SK-N-SH treated with all-trans-retinoic acid at 6 μM for 48 hours (cell line): ENCODE results near the gene CNOT8.
A peak's percentile ranks its signal among the peaks of the same experiment; 100 is the strongest.

Experiments used
- ATAC-seq: fragments of 200-7000 bp; cut with Tn5 transposase; 3 replicates; pipeline ENCODE4 v1.9.1; 2020; ENCODE audit warnings: mild to moderate bottlenecking, moderate library complexity
- ARNTL ChIP-seq: fragments of 450-650 bp; formaldehyde crosslinking; IDR thresholded peaks from 2 replicates; pipeline ENCODE4 v1.5.0; 2020; ENCODE audit warnings: low read depth, mild to moderate bottlenecking, moderate library complexity, borderline replicate concordance
- BACH2 ChIP-seq: fragments of 250-450 bp; sonication (Bioruptor Pico); IDR thresholded peaks from 2 replicates; pipeline ENCODE4 v1.9.0; 2021; ENCODE audit warnings: mild to moderate bottlenecking, borderline replicate concordance
- CSDC2 ChIP-seq: fragments of 250-450 bp; sonication (Bioruptor Pico); IDR thresholded peaks from 2 replicates; pipeline ENCODE4 v1.5.0; 2020; ENCODE audit warnings: mild to moderate bottlenecking, moderate library complexity
- ISL1 ChIP-seq: fragments of 250-450 bp; sonication (Bioruptor Pico); IDR thresholded peaks from 2 replicates; pipeline ENCODE4 v2.1.2; 2022; ENCODE audit warnings: mild to moderate bottlenecking, moderate library complexity
- OSR1 ChIP-seq: fragments of 250-450 bp; sonication (Bioruptor Pico); IDR thresholded peaks from 2 replicates; pipeline ENCODE4 v1.8.0; 2022; ENCODE audit warnings: moderate library complexity, mild to moderate bottlenecking, inconsistent platforms
- TCF4 ChIP-seq: fragments of 250-450 bp; sonication (Bioruptor Pico); IDR thresholded peaks from 2 replicates; pipeline ENCODE4 v1.8.0; 2021; ENCODE audit warnings: mild to moderate bottlenecking, moderate library complexity, borderline replicate concordance
- TOX ChIP-seq: fragments of 250-450 bp; sonication (Bioruptor Pico); IDR thresholded peaks from 2 replicates; pipeline ENCODE4 v1.8.0; 2021; ENCODE audit warnings: mild to moderate bottlenecking, moderate library complexity, borderline replicate concordance
- ZFP3 ChIP-seq: fragments of 250-450 bp; sonication (Bioruptor Pico); IDR thresholded peaks from 2 replicates; pipeline ENCODE4 v1.5.0; 2020; ENCODE audit warnings: mild to moderate bottlenecking, moderate library complexity
- ZNF565 ChIP-seq: fragments of 450-650 bp; formaldehyde crosslinking; conservative IDR thresholded peaks from 2 replicates; pipeline ENCODE4 v1.5.0; 2020; ENCODE audit warnings: low read depth, mild to moderate bottlenecking, moderate library complexity
- ZNF8 ChIP-seq: fragments of 450-650 bp; formaldehyde crosslinking; IDR thresholded peaks from 2 replicates; pipeline ENCODE4 v1.5.0; 2020; ENCODE audit warnings: mild to moderate bottlenecking, moderate library complexity
- TF ChIP-seq, protein P1 (sequence below): fragments of 250-450 bp; sonication (Bioruptor Pico); IDR thresholded peaks from 2 replicates; pipeline ENCODE4 v1.5.0; 2020; ENCODE audit warnings: mild to moderate bottlenecking, moderate library complexity
- TF ChIP-seq, protein P2 (sequence below): fragments of 250-450 bp; sonication (Bioruptor Pico); IDR thresholded peaks from 2 replicates; pipeline ENCODE4 v1.5.1; 2020; ENCODE audit warnings: low read depth, mild to moderate bottlenecking, moderate library complexity
- TF ChIP-seq, protein P3 (sequence below): fragments of 250-450 bp; sonication (Bioruptor Pico); IDR thresholded peaks from 2 replicates; pipeline ENCODE4 v1.8.0; 2020; ENCODE audit warnings: mild to moderate bottlenecking, moderate library complexity, borderline replicate concordance
- TF ChIP-seq, protein P4 (sequence below): fragments of 250-450 bp; sonication (Bioruptor Pico); IDR thresholded peaks from 2 replicates; pipeline ENCODE4 v1.8.0; 2021; ENCODE audit warnings: low read depth, mild to moderate bottlenecking, moderate library complexity, borderline replicate concordance

CNOT8 gene

DNA sequence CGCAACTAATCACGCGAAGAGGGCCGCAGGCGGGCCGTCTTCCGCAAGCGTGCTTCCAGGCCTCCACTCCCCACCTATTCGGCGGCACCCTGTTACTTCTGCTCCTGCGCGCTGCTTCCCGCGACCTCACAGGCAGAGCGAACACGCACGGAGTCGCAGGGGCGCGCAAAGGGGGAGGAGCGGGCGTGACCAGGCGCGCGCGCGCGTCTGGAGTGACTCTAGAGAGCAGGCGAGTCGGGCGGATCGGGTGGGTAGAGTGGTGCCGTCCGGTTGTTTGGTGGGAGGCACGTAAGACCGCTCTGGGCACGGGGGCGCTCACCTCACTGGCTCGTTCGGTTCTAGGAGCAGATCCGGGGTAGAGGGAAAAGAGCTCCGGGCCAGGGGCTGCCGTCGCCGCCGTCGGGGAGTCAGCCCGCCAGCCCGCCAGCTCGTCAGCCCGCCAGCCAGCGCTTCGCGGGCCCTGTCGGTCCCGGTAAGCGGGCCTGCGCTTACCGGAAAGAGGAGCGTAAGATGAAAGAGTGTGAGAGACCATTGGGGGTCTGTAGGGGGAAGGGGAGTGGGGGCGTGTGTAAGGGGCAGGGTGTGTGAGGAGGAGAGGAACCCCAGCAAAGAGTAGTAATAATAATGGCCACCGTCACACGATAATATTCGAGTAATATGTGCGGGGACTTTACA lies at the start of gene CNOT8:
Gene CNOT8 (plus strand): TSS at position 331 of the 675 bp plus-strand sequence. CDS start 4,652 bp downstream, outside the sequence.
- TF ChIP-seq, protein P1, sequence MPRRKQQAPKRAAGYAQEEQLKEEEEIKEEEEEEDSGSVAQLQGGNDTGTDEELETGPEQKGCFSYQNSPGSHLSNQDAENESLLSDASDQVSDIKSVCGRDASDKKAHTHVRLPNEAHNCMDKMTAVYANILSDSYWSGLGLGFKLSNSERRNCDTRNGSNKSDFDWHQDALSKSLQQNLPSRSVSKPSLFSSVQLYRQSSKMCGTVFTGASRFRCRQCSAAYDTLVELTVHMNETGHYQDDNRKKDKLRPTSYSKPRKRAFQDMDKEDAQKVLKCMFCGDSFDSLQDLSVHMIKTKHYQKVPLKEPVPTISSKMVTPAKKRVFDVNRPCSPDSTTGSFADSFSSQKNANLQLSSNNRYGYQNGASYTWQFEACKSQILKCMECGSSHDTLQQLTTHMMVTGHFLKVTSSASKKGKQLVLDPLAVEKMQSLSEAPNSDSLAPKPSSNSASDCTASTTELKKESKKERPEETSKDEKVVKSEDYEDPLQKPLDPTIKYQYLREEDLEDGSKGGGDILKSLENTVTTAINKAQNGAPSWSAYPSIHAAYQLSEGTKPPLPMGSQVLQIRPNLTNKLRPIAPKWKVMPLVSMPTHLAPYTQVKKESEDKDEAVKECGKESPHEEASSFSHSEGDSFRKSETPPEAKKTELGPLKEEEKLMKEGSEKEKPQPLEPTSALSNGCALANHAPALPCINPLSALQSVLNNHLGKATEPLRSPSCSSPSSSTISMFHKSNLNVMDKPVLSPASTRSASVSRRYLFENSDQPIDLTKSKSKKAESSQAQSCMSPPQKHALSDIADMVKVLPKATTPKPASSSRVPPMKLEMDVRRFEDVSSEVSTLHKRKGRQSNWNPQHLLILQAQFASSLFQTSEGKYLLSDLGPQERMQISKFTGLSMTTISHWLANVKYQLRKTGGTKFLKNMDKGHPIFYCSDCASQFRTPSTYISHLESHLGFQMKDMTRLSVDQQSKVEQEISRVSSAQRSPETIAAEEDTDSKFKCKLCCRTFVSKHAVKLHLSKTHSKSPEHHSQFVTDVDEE (CRISPR knock-in tag) = 0 out of 2 replicates have a peak, but pooled peaks have one; percentile 45
- no peak for TF ChIP-seq OSR1
- no peak for TF ChIP-seq ZFP3 (CRISPR knock-in tag)
- TF ChIP-seq CSDC2 = no peak
- ATAC-seq = peak; percentile 88

DNA sequence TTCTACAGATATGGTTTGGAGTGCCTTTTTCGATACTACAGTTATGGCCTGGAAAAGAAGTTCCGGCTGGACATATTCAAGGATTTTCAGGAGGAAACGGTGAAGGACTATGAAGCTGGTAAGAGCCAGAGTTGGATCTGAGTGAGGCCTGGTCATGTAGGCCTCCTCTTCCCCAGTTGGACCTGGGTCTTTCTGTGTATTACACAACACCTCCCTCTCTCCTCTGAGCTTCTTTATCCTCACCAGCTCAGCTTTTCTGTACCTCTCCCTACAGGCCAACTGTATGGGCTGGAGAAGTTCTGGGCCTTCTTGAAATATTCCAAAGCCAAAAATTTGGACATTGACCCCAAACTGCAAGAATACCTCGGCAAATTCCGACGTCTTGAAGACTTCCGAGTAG lies 47.2 kb upstream of the CNOT8 start:
- ATAC-seq = peak; percentile 15; the same call in 1 of the 3 replicates
- TF ChIP-seq TOX (no peak), CSDC2 (no peak), TCF4 (CRISPR knock-in tag) (no peak), ISL1 (CRISPR knock-in tag) (no peak)
- TF ChIP-seq, protein P1 (CRISPR knock-in tag) = no peak
- TF ChIP-seq, protein P2, sequence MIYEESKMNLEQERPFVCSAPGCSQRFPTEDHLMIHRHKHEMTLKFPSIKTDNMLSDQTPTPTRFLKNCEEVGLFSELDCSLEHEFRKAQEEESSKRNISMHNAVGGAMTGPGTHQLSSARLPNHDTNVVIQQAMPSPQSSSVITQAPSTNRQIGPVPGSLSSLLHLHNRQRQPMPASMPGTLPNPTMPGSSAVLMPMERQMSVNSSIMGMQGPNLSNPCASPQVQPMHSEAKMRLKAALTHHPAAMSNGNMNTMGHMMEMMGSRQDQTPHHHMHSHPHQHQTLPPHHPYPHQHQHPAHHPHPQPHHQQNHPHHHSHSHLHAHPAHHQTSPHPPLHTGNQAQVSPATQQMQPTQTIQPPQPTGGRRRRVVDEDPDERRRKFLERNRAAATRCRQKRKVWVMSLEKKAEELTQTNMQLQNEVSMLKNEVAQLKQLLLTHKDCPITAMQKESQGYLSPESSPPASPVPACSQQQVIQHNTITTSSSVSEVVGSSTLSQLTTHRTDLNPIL (CRISPR knock-in tag) = no peak
- TF ChIP-seq, protein P3, sequence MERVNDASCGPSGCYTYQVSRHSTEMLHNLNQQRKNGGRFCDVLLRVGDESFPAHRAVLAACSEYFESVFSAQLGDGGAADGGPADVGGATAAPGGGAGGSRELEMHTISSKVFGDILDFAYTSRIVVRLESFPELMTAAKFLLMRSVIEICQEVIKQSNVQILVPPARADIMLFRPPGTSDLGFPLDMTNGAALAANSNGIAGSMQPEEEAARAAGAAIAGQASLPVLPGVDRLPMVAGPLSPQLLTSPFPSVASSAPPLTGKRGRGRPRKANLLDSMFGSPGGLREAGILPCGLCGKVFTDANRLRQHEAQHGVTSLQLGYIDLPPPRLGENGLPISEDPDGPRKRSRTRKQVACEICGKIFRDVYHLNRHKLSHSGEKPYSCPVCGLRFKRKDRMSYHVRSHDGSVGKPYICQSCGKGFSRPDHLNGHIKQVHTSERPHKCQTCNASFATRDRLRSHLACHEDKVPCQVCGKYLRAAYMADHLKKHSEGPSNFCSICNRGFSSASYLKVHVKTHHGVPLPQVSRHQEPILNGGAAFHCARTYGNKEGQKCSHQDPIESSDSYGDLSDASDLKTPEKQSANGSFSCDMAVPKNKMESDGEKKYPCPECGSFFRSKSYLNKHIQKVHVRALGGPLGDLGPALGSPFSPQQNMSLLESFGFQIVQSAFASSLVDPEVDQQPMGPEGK (CRISPR knock-in tag) = no peak
- TF ChIP-seq, all 23 proteins: peak for 0

DNA sequence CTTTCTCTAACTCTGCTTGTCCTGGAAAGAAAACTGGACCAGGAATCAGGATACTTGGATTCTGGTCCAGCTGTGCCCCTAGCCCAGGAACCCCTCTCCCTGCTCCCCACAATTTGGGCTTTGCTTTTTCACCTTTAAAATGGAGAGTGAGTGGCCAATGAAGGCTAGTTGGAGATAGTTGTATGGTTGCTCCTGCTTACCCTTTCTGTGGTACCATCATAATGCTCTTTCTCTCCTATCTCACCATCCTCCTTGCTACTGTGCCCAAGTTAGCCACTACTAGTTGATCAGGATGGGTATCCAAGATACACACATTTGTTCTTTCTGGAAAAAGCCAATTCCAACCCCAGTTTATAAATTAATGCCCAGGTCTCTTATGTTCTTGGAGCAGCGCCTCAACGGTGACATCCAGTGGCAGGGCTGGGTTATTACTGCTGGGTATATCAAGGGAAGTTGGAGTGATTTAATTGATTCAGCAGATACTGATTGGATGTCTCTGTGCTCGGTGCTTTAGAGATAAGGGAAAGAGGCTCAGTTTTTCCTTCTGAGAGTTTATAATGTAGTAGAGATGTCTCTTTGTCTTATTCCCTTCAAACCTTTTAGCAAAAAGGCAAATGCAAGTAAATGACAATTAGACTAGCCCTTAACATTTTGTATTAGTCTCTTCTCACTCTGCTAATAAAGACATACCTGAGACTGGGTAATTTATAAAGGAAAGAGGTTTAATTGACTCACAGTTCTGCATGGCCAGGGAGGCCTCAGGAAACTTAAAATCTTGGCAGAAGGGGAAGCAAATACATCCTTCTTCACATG lies 46.6 kb upstream of the CNOT8 start:
- ATAC-seq = peak; percentile 88

DNA sequence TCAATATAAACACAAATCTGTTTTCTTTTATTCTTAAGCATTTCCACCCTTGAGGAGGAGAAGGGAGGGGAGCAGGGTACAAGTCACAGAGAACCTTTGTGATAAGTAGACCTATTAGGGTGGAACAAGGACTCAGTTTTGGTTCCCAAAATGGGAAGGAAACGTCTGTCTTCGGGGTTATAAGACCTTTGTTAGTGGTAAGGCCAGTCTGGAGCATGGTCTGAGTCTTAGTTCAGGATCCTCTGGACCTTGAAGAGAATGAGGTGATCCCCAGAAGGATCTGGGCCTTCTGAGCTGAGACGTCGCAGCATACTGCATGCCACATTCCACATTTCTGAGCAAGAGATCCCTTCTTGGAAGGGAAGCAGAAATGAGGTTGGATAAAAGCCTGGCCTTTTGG lies 45.3 kb upstream of the CNOT8 start:
- ATAC-seq = no peak
- TF ChIP-seq BACH2 (CRISPR knock-in tag) (no peak), ARNTL (CRISPR knock-in tag) (no peak)
- TF ChIP-seq, protein P3 (CRISPR knock-in tag) = no peak
- TF ChIP-seq, all 23 proteins: peak for 0

More for the DNA sequence above, 46.6 kb upstream of the CNOT8 start:
- TF ChIP-seq, protein P4, sequence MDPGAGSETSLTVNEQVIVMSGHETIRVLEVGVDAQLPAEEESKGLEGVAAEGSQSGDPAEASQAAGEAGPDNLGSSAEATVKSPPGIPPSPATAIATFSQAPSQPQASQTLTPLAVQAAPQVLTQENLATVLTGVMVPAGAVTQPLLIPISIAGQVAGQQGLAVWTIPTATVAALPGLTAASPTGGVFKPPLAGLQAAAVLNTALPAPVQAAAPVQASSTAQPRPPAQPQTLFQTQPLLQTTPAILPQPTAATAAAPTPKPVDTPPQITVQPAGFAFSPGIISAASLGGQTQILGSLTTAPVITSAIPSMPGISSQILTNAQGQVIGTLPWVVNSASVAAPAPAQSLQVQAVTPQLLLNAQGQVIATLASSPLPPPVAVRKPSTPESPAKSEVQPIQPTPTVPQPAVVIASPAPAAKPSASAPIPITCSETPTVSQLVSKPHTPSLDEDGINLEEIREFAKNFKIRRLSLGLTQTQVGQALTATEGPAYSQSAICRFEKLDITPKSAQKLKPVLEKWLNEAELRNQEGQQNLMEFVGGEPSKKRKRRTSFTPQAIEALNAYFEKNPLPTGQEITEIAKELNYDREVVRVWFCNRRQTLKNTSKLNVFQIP (CRISPR knock-in tag) = no peak
- TF ChIP-seq BACH2 (CRISPR knock-in tag) (no peak), ZNF565 (no peak), ISL1 (CRISPR knock-in tag) (no peak), ZNF8 (CRISPR knock-in tag) (no peak)
